GM12801 (cell line): ENCODE measurements around the gene GGACT.

Experiments
- TF ChIP-seq, protein P1 (sequence below): IDR thresholded peaks from one replicate; pipeline ENCODE4 v1.5.1; 2011; ENCODE audit warnings: control low read depth; ENCODE audit not compliant: insufficient read length; ENCODE audit errors: extremely low read depth

GGACT gene

DNA sequence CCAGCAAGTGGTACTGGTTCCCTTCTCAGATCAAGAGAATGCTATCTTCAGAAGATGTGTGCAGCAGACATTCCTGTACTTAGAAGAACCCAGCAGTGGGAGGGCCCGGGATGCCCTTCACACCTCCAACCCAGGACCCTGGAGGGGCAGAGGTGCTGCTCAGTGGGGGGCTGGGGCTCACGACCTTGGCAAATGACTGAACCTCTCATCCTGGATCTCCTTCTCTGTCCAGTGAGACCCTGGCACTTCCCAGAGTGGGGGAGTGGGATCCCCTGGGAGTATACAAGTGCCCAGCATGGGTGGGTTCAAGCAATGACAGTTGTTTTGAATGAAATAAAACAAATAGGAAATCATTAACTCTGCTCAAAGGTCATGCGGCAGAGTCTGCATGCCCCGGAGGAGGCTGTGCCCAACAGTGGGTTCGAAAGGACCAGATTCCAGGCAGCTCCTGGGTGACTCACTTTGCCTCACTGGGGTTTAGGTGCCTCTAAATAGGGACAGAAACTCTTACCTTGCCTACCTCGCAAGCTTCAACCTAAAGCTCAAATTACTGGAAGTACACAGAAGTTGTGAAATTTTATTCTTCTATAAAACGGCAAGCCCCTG lies 26.9 kb downstream of the GGACT start:
- TF ChIP-seq, protein P1, sequence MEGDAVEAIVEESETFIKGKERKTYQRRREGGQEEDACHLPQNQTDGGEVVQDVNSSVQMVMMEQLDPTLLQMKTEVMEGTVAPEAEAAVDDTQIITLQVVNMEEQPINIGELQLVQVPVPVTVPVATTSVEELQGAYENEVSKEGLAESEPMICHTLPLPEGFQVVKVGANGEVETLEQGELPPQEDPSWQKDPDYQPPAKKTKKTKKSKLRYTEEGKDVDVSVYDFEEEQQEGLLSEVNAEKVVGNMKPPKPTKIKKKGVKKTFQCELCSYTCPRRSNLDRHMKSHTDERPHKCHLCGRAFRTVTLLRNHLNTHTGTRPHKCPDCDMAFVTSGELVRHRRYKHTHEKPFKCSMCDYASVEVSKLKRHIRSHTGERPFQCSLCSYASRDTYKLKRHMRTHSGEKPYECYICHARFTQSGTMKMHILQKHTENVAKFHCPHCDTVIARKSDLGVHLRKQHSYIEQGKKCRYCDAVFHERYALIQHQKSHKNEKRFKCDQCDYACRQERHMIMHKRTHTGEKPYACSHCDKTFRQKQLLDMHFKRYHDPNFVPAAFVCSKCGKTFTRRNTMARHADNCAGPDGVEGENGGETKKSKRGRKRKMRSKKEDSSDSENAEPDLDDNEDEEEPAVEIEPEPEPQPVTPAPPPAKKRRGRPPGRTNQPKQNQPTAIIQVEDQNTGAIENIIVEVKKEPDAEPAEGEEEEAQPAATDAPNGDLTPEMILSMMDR, result no peak

DNA sequence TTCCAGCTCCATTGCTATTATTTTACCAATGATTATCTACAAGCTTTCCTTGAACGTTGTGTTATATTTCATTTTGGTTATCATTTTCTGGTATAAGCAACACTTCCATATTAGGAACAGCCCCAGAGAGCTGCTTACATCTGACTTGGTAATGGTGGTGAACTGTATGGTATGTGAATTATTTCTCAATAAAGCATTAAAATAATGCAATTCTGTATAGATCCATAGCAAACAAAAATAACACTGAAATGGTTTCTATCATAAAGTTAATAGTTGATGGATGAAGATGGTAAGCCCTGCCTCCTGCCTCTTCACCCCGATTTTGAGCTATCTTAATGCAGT lies 27.5 kb downstream of the GGACT start:
- TF ChIP-seq, protein P1, result no peak

DNA sequence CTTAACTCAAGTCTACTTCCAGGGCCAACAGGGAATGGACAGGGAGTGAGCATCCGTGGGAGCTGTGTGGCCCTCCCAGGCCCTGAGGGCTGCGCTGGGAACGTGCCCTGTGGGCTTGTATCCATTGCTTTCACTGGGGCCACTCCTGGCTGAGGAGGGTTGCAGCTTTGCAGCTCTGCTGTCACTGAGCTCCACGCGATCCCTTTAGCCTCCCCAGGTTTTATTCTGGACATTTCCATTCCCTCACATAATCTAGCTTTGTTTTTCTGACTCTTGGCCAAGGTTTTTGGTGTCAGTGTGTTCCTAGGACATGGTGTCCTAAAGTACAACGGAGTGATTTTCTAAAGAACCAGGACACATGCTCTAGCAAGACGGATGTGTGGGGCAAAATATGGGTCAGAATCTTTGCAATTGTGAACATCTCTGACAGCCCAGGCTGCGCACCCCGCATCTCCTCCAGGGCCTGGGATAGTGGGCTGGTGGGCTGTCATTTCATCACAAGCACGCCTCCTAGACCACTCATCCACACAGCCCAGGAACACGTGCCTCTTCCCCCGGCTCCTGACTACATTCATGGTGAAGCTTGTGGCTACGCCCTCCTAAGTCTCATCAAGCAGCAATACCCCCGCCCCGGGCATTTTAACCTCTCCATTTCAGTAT lies 28.0 kb downstream of the GGACT start:
- TF ChIP-seq, protein P1, result no peak

DNA sequence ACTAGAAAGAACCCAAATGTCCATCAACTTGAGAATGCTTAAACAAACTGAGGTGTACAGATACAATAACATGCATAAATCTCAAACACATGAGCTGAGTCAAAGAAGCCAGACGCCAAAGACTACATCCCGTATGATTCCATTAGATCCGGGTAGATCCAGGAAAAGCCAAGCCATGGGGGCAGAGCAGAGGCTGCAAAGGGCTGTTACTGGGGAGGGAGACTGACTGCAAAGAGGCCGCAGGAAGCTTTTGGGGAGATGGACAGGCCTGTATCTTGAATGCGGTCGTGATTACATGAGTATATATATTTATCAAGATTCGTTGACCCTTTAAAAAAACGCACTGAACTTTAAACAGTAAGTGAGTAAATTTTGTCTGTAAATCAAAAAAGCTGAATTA lies 28.7 kb downstream of the GGACT start:
- TF ChIP-seq, protein P1, result no peak

DNA sequence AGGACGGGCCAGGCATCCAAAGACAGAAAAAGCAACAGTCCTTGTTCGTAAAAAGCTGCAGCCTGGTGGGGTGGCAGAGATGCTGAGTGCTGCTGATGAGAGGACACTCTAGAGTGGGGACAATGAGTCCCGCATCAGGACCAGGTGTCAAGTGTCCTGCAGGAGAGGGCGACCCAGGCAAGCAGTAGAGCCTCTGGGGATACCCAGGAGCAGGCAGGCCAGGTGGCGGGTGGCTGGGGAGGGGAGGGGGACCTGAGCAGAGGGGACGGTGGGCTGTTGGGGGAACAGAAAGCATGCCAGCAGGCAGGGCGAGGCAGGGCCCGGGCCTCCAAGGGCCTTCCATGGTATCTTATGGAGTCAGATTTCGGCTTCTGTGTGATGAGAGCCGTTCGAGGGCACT lies 35.8 kb downstream of the GGACT start:
- TF ChIP-seq, protein P1, result no peak

DNA sequence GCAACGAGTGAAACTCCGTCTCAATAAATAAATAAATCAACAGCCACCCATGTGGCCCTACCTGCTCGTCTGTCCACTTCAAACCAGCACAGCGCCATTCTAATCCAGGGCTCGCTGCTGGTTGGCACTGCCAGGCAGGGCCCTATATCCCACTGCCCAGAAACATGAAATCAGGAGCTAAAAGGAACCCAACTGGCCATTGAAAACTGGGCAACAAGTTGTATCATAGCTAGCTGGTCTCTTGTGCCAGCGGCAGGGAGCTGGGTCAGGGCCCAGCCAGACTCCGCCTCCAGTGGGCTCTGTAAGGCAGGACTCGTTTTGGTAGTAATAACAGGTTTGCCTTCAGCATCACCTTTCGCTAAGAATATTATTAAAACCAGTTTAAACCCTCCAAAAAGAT lies 39.3 kb downstream of the GGACT start:
- TF ChIP-seq, protein P1, result no peak

DNA sequence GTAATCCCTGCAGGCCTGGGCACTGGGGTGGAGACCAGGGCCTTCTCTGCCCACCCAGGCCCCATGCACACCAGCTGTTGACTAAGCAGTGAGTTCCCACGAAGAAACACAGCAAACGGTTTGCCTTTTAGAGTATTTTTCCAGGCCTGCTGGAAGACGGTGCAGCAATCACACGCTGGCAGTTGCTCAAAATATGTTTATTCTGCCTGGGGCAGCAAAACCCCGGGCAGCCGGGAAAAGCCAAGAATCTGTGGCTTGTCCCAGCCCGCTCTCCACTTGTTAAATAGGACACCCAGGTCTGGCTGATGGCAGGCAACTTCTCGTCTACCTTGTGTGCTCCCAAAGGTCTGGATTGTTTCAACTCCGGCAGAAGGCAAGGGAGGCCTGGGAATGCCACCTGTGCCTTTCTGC lies 40.8 kb downstream of the GGACT start:
- TF ChIP-seq, protein P1, result no peak
